Neural cell (in vitro differentiated cells): ENCODE results near the gene ARMH3. TPM values are rescaled to one million over a fixed set of nuclear protein-coding genes. Genes with fewer than 3 reads are reported as not detected.

Source experiments
- H2AFZ ChIP-seq: fragments of 200-600, 300-800 bp; sonication (generic), shearing (Covaris generic); 2 replicates; pipeline ENCODE4 v1.6.0; 2014; ENCODE audit warnings: low read depth, mild to moderate bottlenecking, antibody characterized with exemption, low read length, moderate library complexity
- H3F3A ChIP-seq: fragments of 200-600 bp; shearing (Covaris generic); 2 replicates; pipeline ENCODE4 v1.6.1; 2016; ENCODE audit warnings: mild to moderate bottlenecking, moderate library complexity, mixed read lengths, antibody characterized with exemption, low read length; ENCODE audit not compliant: insufficient read depth, poor library complexity, severe bottlenecking
- H3K27ac ChIP-seq: fragments of 200-600, 300-800 bp; sonication (generic), shearing (Covaris generic); 2 replicates; pipeline ENCODE4 v1.5.1; 2014; ENCODE audit warnings: mild to moderate bottlenecking, low read length, moderate library complexity
- H3K27me3 ChIP-seq: fragments of 300-800, 200-600 bp; sonication (generic), shearing (Covaris generic); 2 replicates; pipeline ENCODE4 v1.6.0; 2014; ENCODE audit warnings: mild to moderate bottlenecking, low read depth, low read length, moderate library complexity; ENCODE audit not compliant: insufficient read depth
- H3K36me3 ChIP-seq: fragments of 300-800, 200-600 bp; sonication (generic), shearing (Covaris generic); 2 replicates; pipeline ENCODE4 v1.5.1; 2014; ENCODE audit warnings: mild to moderate bottlenecking, antibody characterized with exemption, low read length, moderate library complexity; ENCODE audit not compliant: insufficient read depth
- H3K4me2 ChIP-seq: fragments of 300-800, 200-600 bp; sonication (generic), shearing (Covaris generic); 2 replicates; pipeline ENCODE4 v1.6.0; 2014; ENCODE audit warnings: mild to moderate bottlenecking, low read length
- H3K4me3 ChIP-seq: fragments of 300-800, 200-600 bp; sonication (generic), shearing (Covaris generic); 2 replicates; pipeline ENCODE4 v1.5.1; 2014; ENCODE audit warnings: mild to moderate bottlenecking, low read length, moderate library complexity
- H3K79me2 ChIP-seq: fragments of 200-600 bp; shearing (Covaris generic); replicated peaks from 2 replicates; pipeline ENCODE4 v1.6.0; 2014; ENCODE audit warnings: mild to moderate bottlenecking, low read length, moderate library complexity; ENCODE audit not compliant: insufficient read depth
- H3K9ac ChIP-seq: fragments of 300-800, 200-600 bp; sonication (generic), shearing (Covaris generic); 2 replicates; pipeline ENCODE4 v1.6.1; 2016; ENCODE audit warnings: mild to moderate bottlenecking, low read length, mixed read lengths
- H3K9me2 ChIP-seq: fragments of 200-600 bp; shearing (Covaris generic); 2 replicates; pipeline ENCODE4 v1.6.1; 2016; ENCODE audit warnings: mild to moderate bottlenecking, low read length, mixed read lengths; ENCODE audit not compliant: insufficient read depth
- H3K9me3 ChIP-seq: fragments of 200-600, 300-800 bp; sonication (generic), shearing (Covaris generic); 2 replicates; pipeline ENCODE4 v1.6.1; 2016; ENCODE audit warnings: mild to moderate bottlenecking, mixed run types, low read length, moderate library complexity, mixed read lengths
- H4K20me1 ChIP-seq: fragments of 200-600 bp; shearing (Covaris generic); 2 replicates; pipeline ENCODE4 v1.6.1; 2016; ENCODE audit warnings: mild to moderate bottlenecking, mixed run types; ENCODE audit not compliant: insufficient read depth
- CTCF ChIP-seq: fragments of 450-650 bp; IDR thresholded peaks from 2 replicates; pipeline ENCODE4 v1.5.1; 2014; ENCODE audit warnings: antibody characterized with exemption, mild to moderate bottlenecking, moderate library complexity; ENCODE audit not compliant: poor library complexity, severe bottlenecking
- EP300 ChIP-seq: fragments of 450-650 bp; conservative IDR thresholded peaks from 2 replicates; pipeline ENCODE4 v1.6.1; 2014; ENCODE audit warnings: antibody characterized with exemption, mild to moderate bottlenecking, moderate library complexity; ENCODE audit not compliant: poor library complexity, severe bottlenecking
- EZH2 ChIP-seq: fragments of 200-600, 300-800 bp; shearing (Covaris generic), sonication (generic); IDR thresholded peaks from 2 replicates; pipeline ENCODE4 v1.6.1; 2014; ENCODE audit warnings: antibody characterized with exemption, low read length, borderline replicate concordance, mild to moderate bottlenecking; ENCODE audit not compliant: insufficient read depth, poor library complexity, severe bottlenecking
- MXI1 ChIP-seq: fragments of 450-650 bp; conservative IDR thresholded peaks from 2 replicates; pipeline ENCODE4 v1.6.1; 2014; ENCODE audit warnings: antibody characterized with exemption, mild to moderate bottlenecking; ENCODE audit not compliant: poor library complexity, severe bottlenecking
- POLR2AphosphoS5 ChIP-seq: IDR thresholded peaks from 2 replicates; pipeline ENCODE4 v1.6.1; 2012
- RAD21 ChIP-seq: fragments of 450-650 bp; conservative IDR thresholded peaks from 2 replicates; pipeline ENCODE4 v1.6.1; 2014; ENCODE audit warnings: antibody characterized with exemption, mild to moderate bottlenecking, moderate library complexity
- SMC3 ChIP-seq: fragments of 450-650 bp; conservative IDR thresholded peaks from 2 replicates; pipeline ENCODE4 v1.6.1; 2014; ENCODE audit warnings: antibody characterized with exemption, mild to moderate bottlenecking, moderate library complexity; ENCODE audit not compliant: poor library complexity
- TAF1 ChIP-seq: IDR thresholded peaks from 2 replicates; pipeline ENCODE4 v1.6.1; 2012; ENCODE audit warnings: low read depth
- polyA plus RNA-seq: library from polyadenylated mRNA; depleted of rRNA; stranded (reverse); fragments of >200 nt; gene quantifications from 2 replicates; pipeline ENCODE4 v1.2.3, GENCODE V29; 2014
- TF ChIP-seq, protein P1 (sequence below): IDR thresholded peaks from 2 replicates; pipeline ENCODE4 v1.6.1; 2012; ENCODE audit warnings: borderline replicate concordance

ARMH3 gene
- polyA plus RNA-seq, 1 donor from 2014 or later = 13.4 TPM

GRCh38 chr10:101941871-101942270, 114.1 kb downstream of the ARMH3 start:
- Histone ChIP-seq H4K20me1 (no peaks in the 10 kb centered on the region), H3K9me2 (no peaks in the 10 kb centered on the region), H3K27me3 (no peaks in the 10 kb centered on the region), H3K79me2 (no peaks in the 10 kb centered on the region), H3K36me3 (no peaks in the 10 kb centered on the region), H3K4me3 (no peak overlapping the region), H3F3A (no peaks in the 10 kb centered on the region), H3K27ac (no peak overlapping the region), H3K9ac (no peak overlapping the region), H3K4me2 (no peak overlapping the region), H3K9me3 (no peaks in the 10 kb centered on the region), H2AFZ (no peak overlapping the region)
- TF ChIP-seq EZH2 (no peak), SMC3 (no peak), MXI1 (no peak), RAD21 (no peak), CTCF (no peak), EP300 (no peak), POLR2AphosphoS5 (no peak), TAF1 (no peak)
- TF ChIP-seq, protein P1, sequence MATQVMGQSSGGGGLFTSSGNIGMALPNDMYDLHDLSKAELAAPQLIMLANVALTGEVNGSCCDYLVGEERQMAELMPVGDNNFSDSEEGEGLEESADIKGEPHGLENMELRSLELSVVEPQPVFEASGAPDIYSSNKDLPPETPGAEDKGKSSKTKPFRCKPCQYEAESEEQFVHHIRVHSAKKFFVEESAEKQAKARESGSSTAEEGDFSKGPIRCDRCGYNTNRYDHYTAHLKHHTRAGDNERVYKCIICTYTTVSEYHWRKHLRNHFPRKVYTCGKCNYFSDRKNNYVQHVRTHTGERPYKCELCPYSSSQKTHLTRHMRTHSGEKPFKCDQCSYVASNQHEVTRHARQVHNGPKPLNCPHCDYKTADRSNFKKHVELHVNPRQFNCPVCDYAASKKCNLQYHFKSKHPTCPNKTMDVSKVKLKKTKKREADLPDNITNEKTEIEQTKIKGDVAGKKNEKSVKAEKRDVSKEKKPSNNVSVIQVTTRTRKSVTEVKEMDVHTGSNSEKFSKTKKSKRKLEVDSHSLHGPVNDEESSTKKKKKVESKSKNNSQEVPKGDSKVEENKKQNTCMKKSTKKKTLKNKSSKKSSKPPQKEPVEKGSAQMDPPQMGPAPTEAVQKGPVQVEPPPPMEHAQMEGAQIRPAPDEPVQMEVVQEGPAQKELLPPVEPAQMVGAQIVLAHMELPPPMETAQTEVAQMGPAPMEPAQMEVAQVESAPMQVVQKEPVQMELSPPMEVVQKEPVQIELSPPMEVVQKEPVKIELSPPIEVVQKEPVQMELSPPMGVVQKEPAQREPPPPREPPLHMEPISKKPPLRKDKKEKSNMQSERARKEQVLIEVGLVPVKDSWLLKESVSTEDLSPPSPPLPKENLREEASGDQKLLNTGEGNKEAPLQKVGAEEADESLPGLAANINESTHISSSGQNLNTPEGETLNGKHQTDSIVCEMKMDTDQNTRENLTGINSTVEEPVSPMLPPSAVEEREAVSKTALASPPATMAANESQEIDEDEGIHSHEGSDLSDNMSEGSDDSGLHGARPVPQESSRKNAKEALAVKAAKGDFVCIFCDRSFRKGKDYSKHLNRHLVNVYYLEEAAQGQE = no peak

GRCh38 chr10:101940916-101941315, 115.1 kb downstream of the ARMH3 start:
- TF ChIP-seq RAD21 = no peak
- TF ChIP-seq EZH2 = no peak
- TF ChIP-seq MXI1 = no peak
- TF ChIP-seq CTCF = no peak
- no peak for TF ChIP-seq SMC3
- TF ChIP-seq, protein P1 = no peak
- no peak for TF ChIP-seq EP300
- TF ChIP-seq POLR2AphosphoS5 = no peak
- no peak for TF ChIP-seq TAF1
- Histone ChIP-seq H3K4me3 (no peak overlapping the region), H3K9me3 (no peaks in the 10 kb centered on the region), H3K4me2 (no peak overlapping the region), H3K36me3 (no peaks in the 10 kb centered on the region), H3K9me2 (no peaks in the 10 kb centered on the region), H3F3A (no peaks in the 10 kb centered on the region), H2AFZ (no peak overlapping the region), H3K79me2 (no peaks in the 10 kb centered on the region), H3K27me3 (no peaks in the 10 kb centered on the region), H3K9ac (no peak overlapping the region), H4K20me1 (no peaks in the 10 kb centered on the region), H3K27ac (no peak overlapping the region)
